K562 (cell line): ENCODE results near the gene CD300A. TPM values are rescaled to one million over a fixed set of nuclear protein-coding genes. Genes with fewer than 3 reads are reported as not detected.
A peak's percentile ranks its signal among the peaks of the same experiment; 100 is the strongest.

Experiments
- ATAC-seq: fragments of 200-7000 bp; cut with Tn5 transposase; 3 replicates; pipeline ENCODE4 v1.9.1; 2020; ENCODE audit warnings: moderate library complexity
- BruUV-seq: library from RNA; stranded (reverse); fragments of 400-500 nt; replicated peaks from 2 replicates; lab custom pipeline; 2021; lab: Mats Ljungman, UMichigan
- CTCF ChIA-PET: fragments of 300-600 bp; formaldehyde crosslinking; extraction: SDS; loops from one replicate; lab custom pipeline; 2021; ENCODE audit warnings: low intra/inter-chr PET ratio; lab: Yijun Ruan, JAX
- POLR2A ChIA-PET: fragments of 300-600, 350-650 bp; sonication (Branson Sonifier 250); formaldehyde crosslinking; extraction: SDS; loops from one replicate; lab custom pipeline; 2021; ENCODE audit warnings: antibody characterized with exemption, inconsistent platforms; lab: Yijun Ruan, JAX
- DNase-seq, 4 experiments: peaks; one replicate each; pipeline versions ENCODE4 v3.0.0 to v3.0.0-alpha.2; 2011 to 2018; ENCODE audit warnings: low spot score in 3 of 4, mixed read lengths in 3 of 4; ENCODE audit errors: extremely low read depth in 1 of 4
- FAIRE-seq: peaks from 2 replicates; lab custom pipeline; 2011; peaks lifted over from hg19 to GRCh38; lab: Jason Lieb, UNC
- H2AFZ ChIP-seq: 2 replicates; pipeline ENCODE4 v1.6.0; 2011; ENCODE audit warnings: low read depth, low read length, control low read depth, inconsistent platforms
- H3K27ac ChIP-seq: fragments of 200-600 bp; 3 replicates; pipeline ENCODE4 v1.8.0; 2011; ENCODE audit warnings: low read depth, mild to moderate bottlenecking, control low read depth, inconsistent platforms, low read length, moderate library complexity, mixed read lengths; ENCODE audit errors: extremely low read depth
- H3K27me3 ChIP-seq, 2 experiments: fragments of 300-600 bp in 1 of 2; 2 replicates in 1 of 2; 3 replicates in 1 of 2; pipeline versions ENCODE4 v1.6.0 to v1.8.0; 2011; ENCODE audit warnings: inconsistent platforms in 2 of 2, low read length in 2 of 2, mild to moderate bottlenecking in 1 of 2, mixed read lengths in 1 of 2, moderate library complexity in 1 of 2; ENCODE audit not compliant: control insufficient read depth in 2 of 2, insufficient read depth in 2 of 2
- H3K36me3 ChIP-seq: fragments of 300-600 bp; 3 replicates; pipeline ENCODE4 v1.8.0; 2011; ENCODE audit warnings: mild to moderate bottlenecking, low read length, inconsistent platforms; ENCODE audit not compliant: control insufficient read depth, insufficient read depth
- H3K4me1 ChIP-seq, 2 experiments: fragments of 200-600 bp in 1 of 2; replicated peaks in 1 of 2; 2 replicates in 1 of 2; 3 replicates in 1 of 2; pipeline versions ENCODE4 v1.5.1 to v1.8.0; 2011; ENCODE audit warnings: inconsistent platforms in 2 of 2, low read length in 2 of 2, mild to moderate bottlenecking in 1 of 2, mixed read lengths in 1 of 2, moderate library complexity in 1 of 2; ENCODE audit not compliant: control insufficient read depth in 2 of 2, insufficient read depth in 2 of 2
- H3K4me2 ChIP-seq: 2 replicates; pipeline ENCODE4 v1.6.1; 2011; ENCODE audit warnings: low read length, control low read depth, inconsistent platforms, mixed read lengths; ENCODE audit not compliant: insufficient read depth
- H3K4me3 ChIP-seq: fragments of 200-600 bp; sonication (generic), shearing (Covaris generic); 2 replicates; pipeline ENCODE4 v1.5.1; 2016; ENCODE audit warnings: control low read depth, inconsistent platforms
- H3K79me2 ChIP-seq: fragments of 200-600 bp; 3 replicates; pipeline ENCODE4 v1.8.0; 2011; ENCODE audit warnings: low read length, inconsistent platforms; ENCODE audit not compliant: control insufficient read depth, insufficient read depth
- H3K9ac ChIP-seq, 2 experiments: 2 replicates each; pipeline versions ENCODE4 v1.6.0 to v1.6.1; 2011; ENCODE audit warnings: low read depth in 2 of 2, low read length in 2 of 2, control low read depth in 1 of 2, inconsistent platforms in 1 of 2, mild to moderate bottlenecking in 1 of 2, mixed read lengths in 1 of 2; ENCODE audit not compliant: insufficient read depth in 1 of 2
- H3K9me1 ChIP-seq: one replicate; pipeline ENCODE4 v1.6.0; 2011; ENCODE audit warnings: inconsistent platforms, mild to moderate bottlenecking, low read length, moderate library complexity; ENCODE audit not compliant: control insufficient read depth, insufficient read depth
- H3K9me3 ChIP-seq: replicated peaks from 2 replicates; pipeline ENCODE4 v1.5.1; 2011; ENCODE audit warnings: low read depth, low read length, inconsistent platforms; ENCODE audit not compliant: control insufficient read depth, insufficient read depth
- H4K20me1 ChIP-seq: replicated peaks from 2 replicates; pipeline ENCODE4 v1.6.1; 2011; ENCODE audit warnings: low read length, inconsistent platforms, mixed read lengths; ENCODE audit not compliant: control insufficient read depth, insufficient read depth
- DLX4 ChIP-seq: fragments of 250-450 bp; sonication (Bioruptor Pico); IDR thresholded peaks from 2 replicates; pipeline ENCODE4 v1.6.1; 2021; ENCODE audit warnings: mild to moderate bottlenecking
- E2F5 ChIP-seq: sonication (generic); formaldehyde crosslinking; IDR thresholded peaks from 2 replicates; pipeline ENCODE4 v1.8.0; 2022; ENCODE audit warnings: mild to moderate bottlenecking, missing genetic modification reagents
- PYGO2 ChIP-seq: fragments of 450-650 bp; IDR thresholded peaks from 2 replicates; pipeline ENCODE4 v1.6.1; 2016; ENCODE audit warnings: mild to moderate bottlenecking, missing genetic modification characterization, moderate library complexity, missing compliant biosample characterization
- RBM17 ChIP-seq: fragments of 200-400 bp; formaldehyde crosslinking; IDR thresholded peaks from 2 replicates; pipeline ENCODE4 v1.6.1; 2017; ENCODE audit warnings: low read depth, mild to moderate bottlenecking, low read length, borderline replicate concordance
- RFX5 ChIP-seq: IDR thresholded peaks from 2 replicates; pipeline ENCODE4 v1.6.1; 2011; ENCODE audit warnings: low read depth, mild to moderate bottlenecking, improper control_type of control experiment, low read length
- TFAP4 ChIP-seq: sonication (generic); formaldehyde crosslinking; IDR thresholded peaks from 2 replicates; pipeline ENCODE4 v1.8.0; 2022; ENCODE audit warnings: missing genetic modification reagents, mild to moderate bottlenecking, moderate library complexity, borderline replicate concordance
- ZNF384 ChIP-seq: IDR thresholded peaks from 2 replicates; pipeline ENCODE4 v1.6.1; 2012; ENCODE audit warnings: low read depth, low read length, improper control_type of control experiment
- ZNF668 ChIP-seq: fragments of 250-450 bp; sonication (Bioruptor Pico); IDR thresholded peaks from 2 replicates; pipeline ENCODE4 v1.8.0; 2022; ENCODE audit warnings: mild to moderate bottlenecking, inconsistent platforms
- WGBS: fragments of 100-300 bp; shearing (Covaris generic); methylation state at CpG from one replicate; pipeline ENCODE4 v1.1.6; 2016; ENCODE audit warnings: low coverage, mixed read lengths; ENCODE audit not compliant: insufficient coverage; ENCODE audit errors: missing lambda C conversion rate; 5-methylcytosine and 5-hydroxymethylcytosine counted together
- in situ Hi-C: fragments of 300-500 bp; cut with MboI; formaldehyde crosslinking; loops from 4 replicates; pipeline ENCODE4 v1.15.0; 2018; ENCODE audit warnings: inconsistent platforms, mixed read lengths
- intact Hi-C: fragments of 100-400 bp; cut with micrococcal nuclease; formaldehyde crosslinking; loops from 2 replicates; pipeline ENCODE4 v1.14.2; 2022
- polyA plus RNA-seq, 8 experiments: library from polyadenylated mRNA; depleted of rRNA in 4 of 8; stranded (reverse) in 5 of 8; unstranded in 3 of 8; fragments of >200 nt; fragmentation: Nextera tagmentation in 2 of 8; fragmentation: Illumina TruSeq in 1 of 8; extraction: Ambion mirVana in 2 of 8; extraction: Trizol in 1 of 8; gene quantifications; 2 replicates each; pipeline versions ENCODE4 v1.2.1 to v1.2.3, GENCODE V29; 2011 to 2014; ENCODE audit warnings: inconsistent platforms in 1 of 8, missing spikeins in 1 of 8
- total RNA-seq, 7 experiments: library from RNA; depleted of rRNA in 6 of 7; stranded (reverse); fragments of >200 nt in 6 of 7; fragmentation: Illumina TruSeq in 2 of 7; extraction: Trizol in 2 of 7; gene quantifications; 2 replicates each; pipeline versions ENCODE4 v1.2.1 to v1.2.3, GENCODE V29; 2011 to 2021; ENCODE audit warnings: low replicate concordance in 1 of 7

Gene CD300A
- total and polyA plus RNA-seq, 9 of the 15 experiments (the other 6 are each of a cell fraction or from before 2014, with no cell fraction given), result 0.21 to 1.7 (median 0.41) TPM; not detected in 1

GRCh38 chr17:74445158-74445557 is 21.3 kb upstream of the CD300A start:
- DNase-seq (no peak), FAIRE-seq (no peak), ATAC-seq (no peak)
- no peaks in the 10 kb centered on the region for H4K20me1 ChIP-seq
- H3K9me3 ChIP-seq, result no peaks in the 10 kb centered on the region
- no peak overlapping the region for H3K9ac ChIP-seq
- peaks cover 7 to 28% of the 10 kb centered on the region in 2 experiments; a peak in 3 of 5 replicates for H3K4me1 ChIP-seq
- H3K27ac ChIP-seq, result no peak overlapping the region
- H3K9me1 ChIP-seq, result no peaks in the 10 kb centered on the region
- ChIA-PET POLR2A (interaction anchor here (0.6 to 1.0 kb wide), 4 partner anchors 27 to 221 kb away, joined by 3 to 4 read pairs (median 3); no protein-coding TSS in a partner anchor), CTCF (no interaction called here)
- intact Hi-C loops, result no loop called here
- 11% methylated on average over 7 of the region's 7 CpGs for WGBS
- TF ChIP-seq E2F5 (CRISPR knock-in tag) (no peak), DLX4 (CRISPR knock-in tag) (no peak), TFAP4 (CRISPR knock-in tag) (0 out of 2 replicates have a peak, but pooled peaks have one; percentile 29), RBM17 (no peak), PYGO2 (tag) (no peak), ZNF668 (CRISPR knock-in tag) (no peak), RFX5 (no peak), ZNF384 (peak; percentile 47; the same call in 1 of the 2 replicates)
- H3K79me2 ChIP-seq, result no peaks in the 10 kb centered on the region
- no peaks in the 10 kb centered on the region for H3K36me3 ChIP-seq
- BruUV-seq, result no TSS peak
- peaks cover 14 to 42% of the 10 kb centered on the region in 2 experiments; a peak in 4 of 5 replicates for H3K27me3 ChIP-seq
- H2AFZ ChIP-seq, result no peak overlapping the region
- no peak overlapping the region for H3K4me3 ChIP-seq
- H3K4me2 ChIP-seq, result no peak overlapping the region
- in situ Hi-C loops, result no loop called here
